Skeletal muscle satellite cell (primary cell): ENCODE measurements around the gene CTDSPL.

Experiments
- H3K27me3 ChIP-seq: 2 replicates; pipeline ENCODE4 v1.7.0; 2013; ENCODE audit warnings: low read length; ENCODE audit not compliant: control insufficient read depth, insufficient read depth
- H3K36me3 ChIP-seq: 2 replicates; pipeline ENCODE4 v1.7.0; 2013; ENCODE audit warnings: mild to moderate bottlenecking, control low read depth, low read length; ENCODE audit not compliant: insufficient read depth
- H3K4me1 ChIP-seq: 2 replicates; pipeline ENCODE4 v1.7.0; 2013; ENCODE audit warnings: low read length; ENCODE audit not compliant: control insufficient read depth, insufficient read depth
- H3K4me2 ChIP-seq: 2 replicates; pipeline ENCODE4 v1.7.0; 2013; ENCODE audit warnings: mild to moderate bottlenecking, low read length
- H3K4me3 ChIP-seq: 2 replicates; pipeline ENCODE4 v1.7.0; 2013; ENCODE audit warnings: low read length
- H3K9ac ChIP-seq: 2 replicates; pipeline ENCODE4 v1.7.0; 2013; ENCODE audit warnings: mild to moderate bottlenecking, low read depth, low read length, moderate library complexity
- H3K9me3 ChIP-seq: replicated peaks from 2 replicates; pipeline ENCODE4 v1.7.0; 2013; ENCODE audit warnings: mild to moderate bottlenecking, control low read depth, low read length

The CTDSPL gene

GRCh38 chr3:37949866-37950265 is 88.2 kb downstream of the CTDSPL start:
- Histone ChIP-seq H3K36me3 (peaks cover 10% of the 10 kb centered on the region), H3K27me3 (no peaks in the 10 kb centered on the region), H3K4me3 (no peak overlapping the region), H3K4me1 (peaks cover 19% of the 10 kb centered on the region), H3K9ac (no peak overlapping the region), H3K4me2 (no peak overlapping the region), H3K9me3 (no peaks in the 10 kb centered on the region)

GRCh38 chr3:37952564-37952963 is 90.9 kb downstream of the CTDSPL start:
- H3K36me3 ChIP-seq: peaks cover 14% of the 10 kb centered on the region
- H3K9me3 ChIP-seq: no peaks in the 10 kb centered on the region
- no peaks in the 10 kb centered on the region for H3K27me3 ChIP-seq
- H3K4me2 ChIP-seq: no peak overlapping the region
- H3K4me1 ChIP-seq: no peaks in the 10 kb centered on the region
- H3K4me3 ChIP-seq: no peak overlapping the region
- H3K9ac ChIP-seq: no peak overlapping the region

- H3K9ac ChIP-seq: no peak overlapping the region
These were observed 91.5 kb downstream of the CTDSPL start for GRCh38 chr3:37953226-37953625.

GRCh38 chr3:37953707-37954394 is 92.2 kb downstream of the CTDSPL start:
- Histone ChIP-seq H3K4me2 (no peak overlapping the region), H3K27me3 (no peaks in the 10 kb centered on the region), H3K9ac (no peak overlapping the region), H3K4me1 (no peaks in the 10 kb centered on the region), H3K9me3 (no peaks in the 10 kb centered on the region), H3K4me3 (no peak overlapping the region), H3K36me3 (peaks cover 14% of the 10 kb centered on the region)

More at GRCh38 chr3:37953226-37953625, 91.5 kb downstream of the CTDSPL start:
- peaks cover 14% of the 10 kb centered on the region for H3K36me3 ChIP-seq
- H3K4me3 ChIP-seq: no peak overlapping the region
- H3K27me3 ChIP-seq: no peaks in the 10 kb centered on the region
- no peaks in the 10 kb centered on the region for H3K9me3 ChIP-seq
- no peak overlapping the region for H3K4me2 ChIP-seq
- no peaks in the 10 kb centered on the region for H3K4me1 ChIP-seq

DNA sequence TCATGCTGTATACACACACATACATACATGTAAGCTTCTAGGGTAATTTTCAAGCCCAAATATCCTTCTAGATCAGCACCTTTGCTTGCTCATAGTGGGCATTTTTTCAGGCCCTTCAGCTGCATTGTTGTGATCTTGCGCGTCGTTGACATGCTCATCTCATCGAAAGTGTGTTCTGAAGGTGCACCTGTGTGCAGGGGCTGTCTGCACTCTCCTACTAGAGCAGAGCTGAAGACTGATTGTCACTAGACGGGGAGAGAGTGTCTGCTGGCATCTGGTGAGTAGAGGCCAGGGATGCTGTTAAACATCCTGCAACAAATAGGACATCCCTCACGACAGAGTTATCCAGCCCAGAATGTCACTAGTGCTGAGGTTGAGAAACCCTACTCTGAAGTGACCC is 93.2 kb downstream of the CTDSPL start:
- Histone ChIP-seq H3K9ac (no peak overlapping the region), H3K9me3 (no peaks in the 10 kb centered on the region), H3K4me1 (no peaks in the 10 kb centered on the region), H3K4me2 (no peak overlapping the region), H3K27me3 (no peaks in the 10 kb centered on the region), H3K36me3 (peaks cover 14% of the 10 kb centered on the region), H3K4me3 (no peak overlapping the region)

- no peaks in the 10 kb centered on the region for H3K9me3 ChIP-seq
- H3K36me3 ChIP-seq: peaks cover 14% of the 10 kb centered on the region
- no peak overlapping the region for H3K4me3 ChIP-seq
- no peaks in the 10 kb centered on the region for H3K4me1 ChIP-seq
- H3K4me2 ChIP-seq: no peak overlapping the region
- no peak overlapping the region for H3K9ac ChIP-seq
- H3K27me3 ChIP-seq: no peaks in the 10 kb centered on the region
These were observed 94.4 kb downstream of the CTDSPL start for GRCh38 chr3:37955918-37956707.

- no peaks in the 10 kb centered on the region for H3K27me3 ChIP-seq
- peaks cover 14% of the 10 kb centered on the region for H3K36me3 ChIP-seq
- no peak overlapping the region for H3K9ac ChIP-seq
- H3K4me2 ChIP-seq: no peak overlapping the region
- no peaks in the 10 kb centered on the region for H3K9me3 ChIP-seq
- no peak overlapping the region for H3K4me3 ChIP-seq
- H3K4me1 ChIP-seq: peaks cover 7% of the 10 kb centered on the region
These were observed 95.3 kb downstream of the CTDSPL start for GRCh38 chr3:37956723-37957538.

DNA sequence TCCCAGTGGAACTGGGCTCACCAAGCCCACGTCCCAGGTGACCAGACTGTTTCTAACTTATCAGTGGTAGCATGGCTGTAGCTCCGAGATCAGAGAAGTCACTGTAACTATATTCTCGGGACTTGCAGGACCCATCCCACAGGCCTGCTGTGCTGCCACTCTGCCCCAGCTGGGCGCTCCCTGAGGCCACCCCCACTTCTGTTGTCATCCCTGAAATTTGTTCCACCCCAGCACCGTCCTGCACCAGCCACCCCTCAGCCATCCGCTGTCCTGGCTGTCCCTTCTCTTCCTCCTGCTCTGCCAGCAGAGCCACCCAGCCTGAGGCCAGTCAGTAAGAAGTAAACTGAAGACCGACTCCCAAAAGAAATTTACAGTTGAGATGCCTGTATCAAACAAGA is 95.9 kb downstream of the CTDSPL start:
- Histone ChIP-seq H3K9ac (no peak overlapping the region), H3K4me2 (no peak overlapping the region), H3K9me3 (no peaks in the 10 kb centered on the region), H3K27me3 (no peaks in the 10 kb centered on the region), H3K4me3 (no peak overlapping the region), H3K36me3 (peaks cover 14% of the 10 kb centered on the region), H3K4me1 (peaks cover 13% of the 10 kb centered on the region)

GRCh38 chr3:37961622-37962431 is 100.1 kb downstream of the CTDSPL start:
- H3K27me3 ChIP-seq: no peaks in the 10 kb centered on the region
- no peaks in the 10 kb centered on the region for H3K9me3 ChIP-seq
- H3K4me3 ChIP-seq: no peak overlapping the region
- peaks cover 25% of the 10 kb centered on the region for H3K4me1 ChIP-seq
- peaks cover 5% of the 10 kb centered on the region for H3K36me3 ChIP-seq
- no peak overlapping the region for H3K4me2 ChIP-seq
- peak overlapping the region; percentile 5 for H3K9ac ChIP-seq

DNA sequence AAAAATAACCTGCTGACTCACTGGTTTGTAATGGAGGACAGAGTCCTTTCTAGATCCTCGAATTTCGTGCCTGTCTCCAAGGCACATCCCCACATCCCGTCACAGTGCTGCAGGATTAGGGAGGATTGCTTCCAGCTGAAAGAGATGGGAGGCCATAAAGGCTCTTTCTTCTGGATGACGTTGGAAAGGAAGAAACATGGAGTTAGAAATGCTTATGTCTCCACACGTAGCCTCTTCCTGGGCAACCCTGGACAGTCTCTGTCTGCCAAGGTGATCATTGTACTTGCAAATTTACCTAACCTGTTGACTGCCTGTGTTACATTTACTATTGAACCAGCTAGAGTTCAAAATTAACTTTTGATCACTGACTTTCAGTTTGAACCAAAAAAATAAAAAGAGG is 101.3 kb downstream of the CTDSPL start:
- H3K9ac ChIP-seq: peak overlapping the region; percentile 32
- H3K4me3 ChIP-seq: peak overlapping the region; percentile 13
- H3K36me3 ChIP-seq: peaks cover 5% of the 10 kb centered on the region
- H3K27me3 ChIP-seq: no peaks in the 10 kb centered on the region
- peak overlapping the region; percentile 55 for H3K4me2 ChIP-seq
- no peaks in the 10 kb centered on the region for H3K9me3 ChIP-seq
- H3K4me1 ChIP-seq: peaks cover 29% of the 10 kb centered on the region

- no peaks in the 10 kb centered on the region for H3K9me3 ChIP-seq
- no peak overlapping the region for H3K4me3 ChIP-seq
- H3K4me1 ChIP-seq: peaks cover 35% of the 10 kb centered on the region
- H3K4me2 ChIP-seq: no peak overlapping the region
- peaks cover 5% of the 10 kb centered on the region for H3K36me3 ChIP-seq
- H3K27me3 ChIP-seq: no peaks in the 10 kb centered on the region
- H3K9ac ChIP-seq: no peak overlapping the region
These were observed 102.0 kb downstream of the CTDSPL start for GRCh38 chr3:37963635-37964034.
